Measurements from ENCODE around the gene FGFR3.

Gene FGFR3

DNA sequence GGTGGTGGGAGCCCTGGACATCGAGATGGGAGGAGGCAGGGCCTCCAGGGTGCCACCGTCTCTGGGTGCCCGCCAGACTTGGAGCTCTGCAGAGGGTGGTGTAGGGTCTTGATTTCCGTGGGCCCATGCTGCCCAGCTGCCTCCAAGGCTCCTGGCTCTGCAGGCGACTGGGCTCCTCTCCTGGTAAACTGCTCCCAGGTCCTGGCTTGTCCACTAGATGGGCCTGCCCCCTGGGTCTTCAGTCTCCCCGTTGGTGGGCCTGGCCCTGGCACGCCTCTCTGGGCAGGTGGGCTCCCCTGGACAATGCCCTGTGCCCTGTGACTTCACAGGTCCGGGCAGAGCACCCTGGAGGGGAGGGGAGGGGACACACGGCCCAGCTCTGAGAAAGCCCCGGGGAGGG is 7.7 kb downstream of the FGFR3 start:
- no peak for FAIRE-seq
- TF ChIP-seq TAF1 (IDR thresholded peaks at IDR 0.05; ENCODE audit: borderline replicate concordance, low read depth, low read length) (no peak), POLR2AphosphoS5 (IDR thresholded peaks at IDR 0.05; ENCODE audit: low read depth, low read length) (no peak), POLR2A (IDR thresholded peaks at IDR 0.05; ENCODE audit: low read depth, low read length) (no peak)
- DNase-seq (ENCODE audit: insufficient read length) = no peak

DNA sequence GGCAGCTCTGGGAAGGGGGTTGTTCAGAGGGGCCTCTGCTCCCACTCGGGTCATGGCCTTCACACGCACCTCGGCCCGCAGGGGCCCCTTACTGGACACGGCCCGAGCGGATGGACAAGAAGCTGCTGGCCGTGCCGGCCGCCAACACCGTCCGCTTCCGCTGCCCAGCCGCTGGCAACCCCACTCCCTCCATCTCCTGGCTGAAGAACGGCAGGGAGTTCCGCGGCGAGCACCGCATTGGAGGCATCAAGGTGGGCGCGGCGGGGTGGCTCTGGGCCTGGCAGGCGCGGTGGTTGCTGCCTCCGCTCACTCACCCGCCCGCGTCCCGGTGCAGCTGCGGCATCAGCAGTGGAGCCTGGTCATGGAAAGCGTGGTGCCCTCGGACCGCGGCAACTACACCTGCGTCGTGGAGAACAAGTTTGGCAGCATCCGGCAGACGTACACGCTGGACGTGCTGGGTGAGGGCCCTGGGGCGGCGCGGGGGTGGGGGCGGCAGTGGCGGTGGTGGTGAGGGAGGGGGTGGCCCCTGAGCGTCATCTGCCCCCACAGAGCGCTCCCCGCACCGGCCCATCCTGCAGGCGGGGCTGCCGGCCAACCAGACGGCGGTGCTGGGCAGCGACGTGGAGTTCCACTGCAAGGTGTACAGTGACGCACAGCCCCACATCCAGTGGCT is 8.3 kb downstream of the FGFR3 start:
- TF ChIP-seq POLR2AphosphoS5 (IDR thresholded peaks at IDR 0.05; ENCODE audit: low read depth, low read length) (no peak), POLR2A (IDR thresholded peaks at IDR 0.05; ENCODE audit: low read depth, low read length) (no peak), TAF1 (IDR thresholded peaks at IDR 0.05; ENCODE audit: borderline replicate concordance, low read depth, low read length) (no peak)
- DNase-seq (ENCODE audit: insufficient read length) = no peak
- no peak for FAIRE-seq

GRCh38 chr4:1802151-1802715 is 9.1 kb downstream of the FGFR3 start:
- DNase-seq (ENCODE audit: insufficient read length) (no peak), FAIRE-seq (no peak)
- no peak for TF ChIP-seq POLR2AphosphoS5 (IDR thresholded peaks at IDR 0.05; ENCODE audit: low read depth, low read length)
- no peak for TF ChIP-seq TAF1 (IDR thresholded peaks at IDR 0.05; ENCODE audit: borderline replicate concordance, low read depth, low read length)
- TF ChIP-seq POLR2A (IDR thresholded peaks at IDR 0.05; ENCODE audit: low read depth, low read length) = no peak

GRCh38 chr4:1802720-1803522 is 9.8 kb downstream of the FGFR3 start:
- no peak for FAIRE-seq
- DNase-seq (ENCODE audit: insufficient read length) = no peak
- TF ChIP-seq TAF1 (IDR thresholded peaks at IDR 0.05; ENCODE audit: borderline replicate concordance, low read depth, low read length) = no peak
- TF ChIP-seq POLR2A (IDR thresholded peaks at IDR 0.05; ENCODE audit: low read depth, low read length) = no peak
- no peak for TF ChIP-seq POLR2AphosphoS5 (IDR thresholded peaks at IDR 0.05; ENCODE audit: low read depth, low read length)

- FAIRE-seq (no peak), DNase-seq (ENCODE audit: insufficient read length) (no peak)
- TF ChIP-seq POLR2A (IDR thresholded peaks at IDR 0.05; ENCODE audit: low read depth, low read length) = no peak
- TF ChIP-seq TAF1 (IDR thresholded peaks at IDR 0.05; ENCODE audit: borderline replicate concordance, low read depth, low read length) = no peak
- TF ChIP-seq POLR2AphosphoS5 (IDR thresholded peaks at IDR 0.05; ENCODE audit: low read depth, low read length) = no peak
These were observed 10.7 kb downstream of the FGFR3 start for GRCh38 chr4:1803523-1804423.

DNA sequence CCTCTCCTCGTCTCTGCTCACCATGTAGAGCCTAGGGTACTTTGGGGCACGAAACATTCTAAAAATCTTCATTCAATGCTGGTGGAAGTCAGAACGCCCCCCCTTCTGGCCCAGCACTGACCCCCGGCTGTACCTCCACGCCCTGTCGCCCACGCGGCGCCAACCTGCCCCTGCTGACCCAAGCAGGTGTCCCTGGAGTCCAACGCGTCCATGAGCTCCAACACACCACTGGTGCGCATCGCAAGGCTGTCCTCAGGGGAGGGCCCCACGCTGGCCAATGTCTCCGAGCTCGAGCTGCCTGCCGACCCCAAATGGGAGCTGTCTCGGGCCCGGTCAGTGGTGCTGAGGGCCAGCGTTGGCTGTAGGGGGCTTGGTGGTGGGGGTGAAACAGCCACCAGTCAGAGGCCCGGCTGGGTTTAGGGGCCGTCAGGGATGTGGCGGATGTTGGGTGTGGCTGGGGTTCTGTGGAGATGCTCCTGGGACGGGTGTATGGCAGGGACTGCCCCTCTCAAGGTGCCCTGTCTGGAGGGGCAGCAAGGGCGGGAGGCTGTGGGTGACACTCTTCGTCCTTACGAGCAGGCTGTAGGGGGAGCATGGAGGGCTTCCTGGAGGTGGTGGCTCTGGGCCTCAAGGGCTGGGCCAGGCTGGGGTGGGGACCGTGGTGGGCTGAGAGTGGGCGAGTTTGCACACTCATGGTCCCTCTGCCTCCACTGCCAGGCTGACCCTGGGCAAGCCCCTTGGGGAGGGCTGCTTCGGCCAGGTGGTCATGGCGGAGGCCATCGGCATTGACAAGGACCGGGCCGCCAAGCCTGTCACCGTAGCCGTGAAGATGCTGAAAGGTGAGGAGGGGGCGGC is 11.8 kb downstream of the FGFR3 start:
- FAIRE-seq = no peak

GRCh38 chr4:1805493-1806222 is 12.6 kb downstream of the FGFR3 start:
- DNase-seq (ENCODE audit: insufficient read length) (no peak), FAIRE-seq (no peak)
- TF ChIP-seq POLR2A (IDR thresholded peaks at IDR 0.05; ENCODE audit: low read depth, low read length) (no peak), POLR2AphosphoS5 (IDR thresholded peaks at IDR 0.05; ENCODE audit: low read depth, low read length) (no peak), TAF1 (IDR thresholded peaks at IDR 0.05; ENCODE audit: borderline replicate concordance, low read depth, low read length) (no peak)

More for the DNA sequence above, 11.8 kb downstream of the FGFR3 start:
- DNase-seq (ENCODE audit: insufficient read length) = no peak
- TF ChIP-seq POLR2AphosphoS5 (IDR thresholded peaks at IDR 0.05; ENCODE audit: low read depth, low read length) = no peak
- TF ChIP-seq POLR2A (IDR thresholded peaks at IDR 0.05; ENCODE audit: low read depth, low read length) = no peak
- no peak for TF ChIP-seq TAF1 (IDR thresholded peaks at IDR 0.05; ENCODE audit: borderline replicate concordance, low read depth, low read length)

DNA sequence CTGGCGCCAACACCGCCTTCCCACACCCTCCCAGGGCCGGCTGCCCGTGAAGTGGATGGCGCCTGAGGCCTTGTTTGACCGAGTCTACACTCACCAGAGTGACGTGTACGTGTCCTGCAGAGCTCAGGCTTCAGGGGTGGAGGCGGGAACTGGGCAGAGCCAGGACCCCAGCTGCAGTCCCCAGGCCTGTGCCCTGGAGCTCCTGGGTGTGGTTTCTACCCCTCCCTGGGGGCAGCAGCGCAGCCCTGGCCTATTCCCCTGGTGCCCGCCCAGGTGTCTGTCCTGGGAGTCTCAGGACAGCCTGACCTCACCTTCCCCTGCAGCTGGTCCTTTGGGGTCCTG is 13.1 kb downstream of the FGFR3 start:
- no peak for FAIRE-seq
- DNase-seq (ENCODE audit: insufficient read length) = no peak
- TF ChIP-seq POLR2AphosphoS5 (IDR thresholded peaks at IDR 0.05; ENCODE audit: low read depth, low read length) = no peak
- TF ChIP-seq POLR2A (IDR thresholded peaks at IDR 0.05; ENCODE audit: low read depth, low read length) = no peak
- no peak for TF ChIP-seq TAF1 (IDR thresholded peaks at IDR 0.05; ENCODE audit: borderline replicate concordance, low read depth, low read length)

GRCh38 chr4:1806596-1807331 is 13.7 kb downstream of the FGFR3 start:
- TF ChIP-seq POLR2A (IDR thresholded peaks at IDR 0.05; ENCODE audit: low read depth, low read length) = no peak
- no peak for TF ChIP-seq TAF1 (IDR thresholded peaks at IDR 0.05; ENCODE audit: borderline replicate concordance, low read depth, low read length)
- no peak for TF ChIP-seq POLR2AphosphoS5 (IDR thresholded peaks at IDR 0.05; ENCODE audit: low read depth, low read length)
- no peak for DNase-seq (ENCODE audit: insufficient read length)
- no peak for FAIRE-seq

Data from GM12892 (cell line).